Measurements from ENCODE around the gene FLRT1. TPM values are rescaled to one million over a fixed set of nuclear protein-coding genes. Genes with fewer than 3 reads are reported as not detected.

The FLRT1 gene
- total RNA-seq, 1 donor from 2014 or later: 3.7 TPM

DNA sequence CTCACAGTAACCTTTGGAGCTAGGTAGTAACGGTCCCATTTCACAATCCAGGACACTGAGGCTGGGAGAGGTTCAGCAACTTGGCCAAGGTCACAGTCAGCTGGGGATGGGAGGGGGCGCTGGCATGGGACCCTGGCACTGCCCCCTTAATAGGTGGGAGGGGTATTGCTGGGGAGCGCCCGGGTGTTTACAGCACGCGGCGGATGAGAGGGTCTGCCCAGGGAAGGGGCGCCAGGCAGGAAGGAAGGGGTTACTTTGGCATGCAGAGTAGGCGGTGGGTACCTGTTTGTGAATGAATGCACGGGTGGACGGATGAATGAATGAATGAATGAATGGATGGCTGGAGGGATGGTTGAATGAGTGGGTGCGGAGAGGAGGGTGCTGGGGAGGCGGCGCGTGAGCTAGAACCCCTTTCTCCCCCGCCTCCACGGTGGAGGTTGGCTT is 628 bp upstream of the FLRT1 start:
- H3K4me3 Mint-ChIP-seq (ENCODE audit: unreplicated experiment): peak overlapping the region; percentile 92
- H3K27ac Mint-ChIP-seq (ENCODE audit: unreplicated experiment): no peak overlapping the region
- peaks cover 15% of the 10 kb centered on the region for H3K27me3 Mint-ChIP-seq (ENCODE audit: unreplicated experiment)
- DNase-seq: no peak
- TF ChIP-seq CTCF (IDR thresholded peaks at IDR 0.05; ENCODE audit: partially characterized antibody, unreplicated experiment): no peak
- no peaks in the 10 kb centered on the region for H3K36me3 Mint-ChIP-seq (ENCODE audit: unreplicated experiment)
- H3K9me3 Mint-ChIP-seq (ENCODE audit: unreplicated experiment): peaks cover 8% of the 10 kb centered on the region
- peaks cover 6% of the 10 kb centered on the region for H3K4me1 Mint-ChIP-seq (ENCODE audit: low read depth, unreplicated experiment)

DNA sequence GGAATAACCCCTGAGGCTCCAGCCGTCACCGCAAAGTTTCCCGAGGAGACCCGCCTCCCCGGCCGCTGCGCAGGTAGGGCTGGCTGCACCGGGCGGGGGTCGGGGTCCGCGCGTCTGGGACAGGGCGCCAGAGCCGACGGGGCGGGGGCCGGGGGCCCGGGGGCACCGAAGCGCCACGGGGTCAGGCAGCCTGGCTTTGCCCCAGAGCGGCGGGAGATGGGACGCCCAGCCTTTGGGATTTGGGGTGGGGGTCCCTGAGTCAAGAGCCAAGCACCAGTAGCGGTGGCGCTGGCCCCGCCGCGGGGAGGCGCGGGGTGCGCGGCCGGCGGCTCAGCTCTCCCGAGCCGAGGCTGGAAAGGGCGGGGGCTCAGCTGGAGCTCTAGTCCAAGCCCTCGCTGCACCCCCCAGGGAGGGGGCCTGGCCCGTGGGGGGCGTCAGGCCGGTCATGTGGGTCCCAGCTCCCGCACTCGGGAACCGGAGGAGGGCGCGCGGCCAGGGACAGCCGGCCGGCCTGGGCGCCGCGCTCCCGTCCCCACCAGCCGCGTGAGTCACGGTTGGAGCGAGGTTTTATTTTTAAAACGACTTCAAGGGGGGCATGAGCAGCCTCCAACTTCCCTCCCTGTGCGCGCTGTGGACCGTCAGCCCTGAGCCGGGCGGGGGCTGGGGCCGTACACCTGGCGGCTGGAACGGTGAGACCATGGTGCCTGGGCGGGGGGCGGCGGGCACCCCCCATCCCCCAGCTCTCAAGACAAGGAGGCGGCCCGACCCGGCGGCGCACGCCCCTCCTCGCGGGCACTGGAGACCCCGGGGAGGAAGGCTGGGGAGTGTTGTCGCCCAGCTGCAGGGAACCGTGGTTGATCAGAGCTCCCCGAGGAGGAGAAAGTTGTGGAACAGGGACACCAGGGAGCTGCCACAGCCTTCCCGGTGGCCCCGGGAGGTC is 626 bp downstream of the FLRT1 start:
- H3K9me3 Mint-ChIP-seq (ENCODE audit: unreplicated experiment): peaks cover 5% of the 10 kb centered on the region
- H3K4me3 Mint-ChIP-seq (ENCODE audit: unreplicated experiment): no peak overlapping the region
- peak; percentile 43 for DNase-seq
- peaks cover 6% of the 10 kb centered on the region for H3K4me1 Mint-ChIP-seq (ENCODE audit: low read depth, unreplicated experiment)
- TF ChIP-seq CTCF (IDR thresholded peaks at IDR 0.05; ENCODE audit: partially characterized antibody, unreplicated experiment): no peak
- no peaks in the 10 kb centered on the region for H3K36me3 Mint-ChIP-seq (ENCODE audit: unreplicated experiment)
- peaks cover 17% of the 10 kb centered on the region for H3K27me3 Mint-ChIP-seq (ENCODE audit: unreplicated experiment)
- no peak overlapping the region for H3K27ac Mint-ChIP-seq (ENCODE audit: unreplicated experiment)

DNA sequence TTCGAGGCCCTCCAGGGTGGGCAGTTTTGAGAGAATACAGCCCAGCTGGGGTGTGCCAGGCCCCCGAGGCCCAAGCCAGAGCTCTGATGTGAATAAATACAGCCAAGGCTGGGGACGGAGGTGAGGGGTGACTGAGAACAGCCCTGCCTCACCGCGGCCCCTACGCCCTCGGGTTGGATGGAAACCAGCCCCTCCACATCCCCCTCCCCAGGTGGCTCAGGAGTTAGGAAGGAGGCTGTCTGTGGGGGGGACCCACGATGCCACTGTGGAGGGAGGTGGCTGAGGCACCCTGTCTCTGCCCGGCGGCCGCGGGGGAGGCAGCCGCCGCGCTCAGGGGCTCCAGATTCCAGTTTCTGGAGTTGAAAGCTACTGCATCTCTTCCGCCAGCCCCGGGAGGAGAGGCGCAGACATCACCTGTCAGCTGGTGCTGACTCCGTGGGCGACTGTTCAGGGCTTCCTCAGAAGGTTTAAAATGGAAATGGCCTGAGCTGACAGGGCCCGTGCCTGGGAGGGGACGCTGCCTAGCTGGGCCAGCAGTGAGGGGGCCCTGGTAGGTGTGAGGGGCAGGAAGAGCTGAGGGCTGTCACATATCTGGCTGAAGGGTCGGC is 1.4 kb downstream of the FLRT1 start:
- peaks cover 5% of the 10 kb centered on the region for H3K9me3 Mint-ChIP-seq (ENCODE audit: unreplicated experiment)
- H3K4me3 Mint-ChIP-seq (ENCODE audit: unreplicated experiment): peak overlapping the region; percentile 25

DNA sequence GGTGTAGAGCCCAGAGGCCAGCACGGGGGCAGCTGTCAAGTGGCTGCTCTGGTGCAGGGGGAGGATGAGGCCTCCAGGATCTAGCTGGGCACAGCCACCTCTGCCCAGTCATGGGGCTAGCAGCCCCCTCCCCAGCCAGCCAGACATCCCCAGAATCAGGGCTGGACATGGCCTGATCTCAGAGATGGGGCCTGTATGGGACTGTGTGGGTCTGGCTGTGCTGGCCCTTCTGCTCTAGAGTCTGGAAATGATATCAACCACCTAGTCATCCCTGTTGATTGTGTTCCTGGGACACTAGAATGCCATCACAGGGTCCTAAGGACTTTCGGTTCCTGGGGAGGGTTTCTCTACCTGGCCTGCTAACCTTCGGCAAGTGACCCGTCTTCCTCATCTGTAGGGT is 2.8 kb downstream of the FLRT1 start:
- H3K27me3 Mint-ChIP-seq (ENCODE audit: unreplicated experiment): peaks cover 14% of the 10 kb centered on the region
- H3K36me3 Mint-ChIP-seq (ENCODE audit: unreplicated experiment): no peaks in the 10 kb centered on the region
- no peak overlapping the region for H3K4me3 Mint-ChIP-seq (ENCODE audit: unreplicated experiment)
- DNase-seq: no peak
- peaks cover 5% of the 10 kb centered on the region for H3K9me3 Mint-ChIP-seq (ENCODE audit: unreplicated experiment)
- H3K27ac Mint-ChIP-seq (ENCODE audit: unreplicated experiment): no peak overlapping the region
- H3K4me1 Mint-ChIP-seq (ENCODE audit: low read depth, unreplicated experiment): peaks cover 11% of the 10 kb centered on the region
- TF ChIP-seq CTCF (IDR thresholded peaks at IDR 0.05; ENCODE audit: partially characterized antibody, unreplicated experiment): no peak

More for the DNA sequence above, 1.4 kb downstream of the FLRT1 start:
- Mint-ChIP-seq H3K27me3 (ENCODE audit: unreplicated experiment) (peaks cover 17% of the 10 kb centered on the region), H3K4me1 (ENCODE audit: low read depth, unreplicated experiment) (peaks cover 9% of the 10 kb centered on the region), H3K27ac (ENCODE audit: unreplicated experiment) (no peak overlapping the region), H3K36me3 (ENCODE audit: unreplicated experiment) (no peaks in the 10 kb centered on the region)
- TF ChIP-seq CTCF (IDR thresholded peaks at IDR 0.05; ENCODE audit: partially characterized antibody, unreplicated experiment): no peak
- peak; percentile 33 for DNase-seq

All from glutamatergic neuron (in vitro differentiated cells).